ENCODE measurements around the gene CCAR1.

GRCh38 chr10:68759967-68760366, 38.9 kb downstream of the CCAR1 start:
- TF ChIP-seq CTCF (IDR thresholded peaks at IDR 0.05) (no peak), POLR2A (IDR thresholded peaks at IDR 0.05) (no peak), POLR2AphosphoS5 (IDR thresholded peaks at IDR 0.05) (no peak), EP300 (IDR thresholded peaks at IDR 0.05; ENCODE audit: low read depth) (no peak)
